ENCODE results near the gene IL6. TPM values are rescaled to one million over a fixed set of nuclear protein-coding genes. Genes with fewer than 3 reads are reported as not detected.
"Not testable (repeated sequence)": the region's sequence is repeated elsewhere in the genome, so short reads cannot be mapped to it uniquely, and the experiment has no call there.

The IL6 gene
- total RNA-seq: not detected

DNA sequence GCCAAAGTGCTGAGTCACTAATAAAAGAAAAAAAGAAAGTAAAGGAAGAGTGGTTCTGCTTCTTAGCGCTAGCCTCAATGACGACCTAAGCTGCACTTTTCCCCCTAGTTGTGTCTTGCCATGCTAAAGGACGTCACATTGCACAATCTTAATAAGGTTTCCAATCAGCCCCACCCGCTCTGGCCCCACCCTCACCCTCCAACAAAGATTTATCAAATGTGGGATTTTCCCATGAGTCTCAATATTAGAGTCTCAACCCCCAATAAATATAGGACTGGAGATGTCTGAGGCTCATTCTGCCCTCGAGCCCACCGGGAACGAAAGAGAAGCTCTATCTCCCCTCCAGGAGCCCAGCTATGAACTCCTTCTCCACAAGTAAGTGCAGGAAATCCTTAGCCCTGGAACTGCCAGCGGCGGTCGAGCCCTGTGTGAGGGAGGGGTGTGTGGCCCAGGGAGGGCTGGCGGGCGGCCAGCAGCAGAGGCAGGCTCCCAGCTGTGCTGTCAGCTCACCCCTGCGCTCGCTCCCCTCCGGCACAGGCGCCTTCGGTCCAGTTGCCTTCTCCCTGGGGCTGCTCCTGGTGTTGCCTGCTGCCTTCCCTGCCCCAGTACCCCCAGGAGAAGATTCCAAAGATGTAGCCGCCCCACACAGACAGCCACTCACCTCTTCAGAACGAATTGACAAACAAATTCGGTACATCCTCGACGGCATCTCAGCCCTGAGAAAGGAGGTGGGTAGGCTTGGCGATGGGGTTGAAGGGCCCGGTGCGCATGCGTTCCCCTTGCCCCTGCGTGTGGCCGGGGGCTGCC, at the start of gene IL6:
TSS of gene IL6 (plus strand) at position 294 of the 807 bp plus-strand sequence. CDS start at position 357, 63 bp downstream.
- DNase-seq: no peak

DNA sequence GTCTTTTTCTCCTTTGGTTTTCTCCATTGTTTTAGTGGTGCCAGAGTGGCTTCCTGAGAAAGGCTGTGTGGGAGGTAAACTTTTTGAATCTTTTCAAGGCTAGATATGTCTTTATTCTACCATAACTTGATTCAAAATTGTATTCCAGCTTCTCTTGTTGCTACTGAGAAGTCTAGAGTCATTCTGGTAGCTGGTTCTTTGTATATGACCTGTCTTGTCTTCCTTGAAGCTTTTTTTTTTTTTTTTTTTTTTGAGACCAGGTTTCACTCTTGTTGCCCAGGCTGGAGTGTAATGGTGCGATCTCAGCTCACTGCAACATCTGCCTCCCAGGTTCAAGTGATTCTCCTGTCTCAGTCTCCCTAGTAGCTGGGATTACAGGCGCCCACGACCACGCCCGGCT, 49.7 kb upstream of the IL6 start:
- not testable (repeated sequence) for DNase-seq

GRCh38 chr7:22677680-22678079, 49.3 kb upstream of the IL6 start:
- DNase-seq: no peak

DNA sequence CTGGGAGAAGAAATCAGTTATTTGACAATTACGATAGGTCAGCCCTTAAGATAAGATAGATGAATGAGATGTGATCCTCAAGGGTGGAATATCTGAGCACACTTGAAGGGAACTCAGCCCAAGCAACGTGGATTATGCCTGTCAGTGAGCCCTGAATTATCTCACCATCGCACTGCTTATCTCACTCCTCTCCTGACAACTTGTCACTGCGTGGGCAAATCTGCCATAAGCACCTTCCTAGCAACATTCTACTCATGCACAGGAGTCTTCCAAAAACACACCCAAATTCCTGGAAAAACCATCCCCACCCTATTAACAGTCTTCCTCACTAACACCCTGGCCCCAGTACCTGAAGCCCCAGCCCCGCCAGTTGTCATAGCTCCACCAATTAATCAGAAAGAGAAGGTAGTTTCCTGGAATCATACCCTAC, 46.5 kb upstream of the IL6 start:
- no peak for DNase-seq

DNA sequence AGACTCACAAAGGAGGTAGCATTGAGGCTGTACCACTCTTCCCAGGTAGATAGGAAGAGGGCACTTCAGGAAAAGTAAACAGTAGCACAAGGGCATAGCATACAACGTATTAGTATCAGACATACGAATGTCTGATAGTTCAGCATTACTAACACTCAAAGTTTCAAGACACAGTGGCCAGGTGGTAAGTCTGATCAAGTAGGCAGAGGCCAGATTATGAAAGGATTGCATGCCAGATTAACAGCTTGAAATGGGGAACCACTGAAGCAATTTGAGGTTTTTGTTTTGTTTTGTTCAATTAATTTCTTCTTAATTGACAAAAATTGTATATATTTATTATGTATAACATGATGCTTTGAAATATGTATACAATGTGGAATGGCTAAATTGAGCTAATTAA, 45.7 kb upstream of the IL6 start:
- no peak for DNase-seq

- DNase-seq: no peak
Measured at GRCh38 chr7:22681852-22682657, 44.9 kb upstream of the IL6 start.

DNA sequence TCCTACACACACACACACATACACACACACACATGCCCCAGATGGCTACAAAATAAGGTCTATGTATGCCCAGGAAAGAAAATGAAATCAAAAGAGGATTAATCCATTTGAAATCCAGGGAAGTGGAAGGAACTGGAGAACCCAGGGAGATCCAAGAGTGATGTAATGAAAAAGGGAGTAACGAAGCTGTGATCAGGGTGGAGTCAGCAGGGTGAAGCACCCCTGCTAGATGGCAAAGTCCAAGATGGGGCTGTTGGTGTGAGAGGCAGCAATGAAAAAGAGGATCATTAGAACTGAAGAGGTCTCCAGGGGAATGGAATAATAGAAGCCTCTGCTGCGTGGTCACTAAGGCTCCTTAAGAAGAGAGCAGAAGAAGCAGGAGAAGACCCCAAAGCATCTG, 43.6 kb upstream of the IL6 start:
- no peak for DNase-seq

DNA sequence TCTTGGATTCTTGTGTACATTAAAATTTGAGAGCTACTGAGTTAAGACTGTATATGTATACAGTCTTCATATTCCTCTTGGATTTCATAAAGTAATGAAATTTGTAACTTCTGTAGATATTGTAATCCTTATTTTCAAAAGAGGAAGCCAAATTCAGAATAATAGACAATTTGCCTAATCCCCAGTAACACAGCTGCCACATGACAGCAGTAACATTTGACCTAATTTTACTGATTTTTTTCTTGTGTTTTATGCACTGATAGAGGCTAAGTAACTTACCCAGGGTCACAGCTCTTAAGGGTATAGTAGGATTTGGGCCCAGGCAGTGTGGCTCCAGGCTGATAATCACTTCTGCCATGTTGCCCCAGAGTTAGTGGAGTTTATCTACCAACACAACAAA, 40.4 kb upstream of the IL6 start:
- DNase-seq: no peak

- no peak for DNase-seq
Measured at GRCh38 chr7:22688084-22688483, 38.9 kb upstream of the IL6 start.

GRCh38 chr7:22688934-22689333, 38.1 kb upstream of the IL6 start:
- not testable (repeated sequence) for DNase-seq

GRCh38 chr7:22694597-22695207, 32.3 kb upstream of the IL6 start:
- no peak for DNase-seq

GRCh38 chr7:22695476-22696132, 31.4 kb upstream of the IL6 start:
- DNase-seq: no peak

DNA sequence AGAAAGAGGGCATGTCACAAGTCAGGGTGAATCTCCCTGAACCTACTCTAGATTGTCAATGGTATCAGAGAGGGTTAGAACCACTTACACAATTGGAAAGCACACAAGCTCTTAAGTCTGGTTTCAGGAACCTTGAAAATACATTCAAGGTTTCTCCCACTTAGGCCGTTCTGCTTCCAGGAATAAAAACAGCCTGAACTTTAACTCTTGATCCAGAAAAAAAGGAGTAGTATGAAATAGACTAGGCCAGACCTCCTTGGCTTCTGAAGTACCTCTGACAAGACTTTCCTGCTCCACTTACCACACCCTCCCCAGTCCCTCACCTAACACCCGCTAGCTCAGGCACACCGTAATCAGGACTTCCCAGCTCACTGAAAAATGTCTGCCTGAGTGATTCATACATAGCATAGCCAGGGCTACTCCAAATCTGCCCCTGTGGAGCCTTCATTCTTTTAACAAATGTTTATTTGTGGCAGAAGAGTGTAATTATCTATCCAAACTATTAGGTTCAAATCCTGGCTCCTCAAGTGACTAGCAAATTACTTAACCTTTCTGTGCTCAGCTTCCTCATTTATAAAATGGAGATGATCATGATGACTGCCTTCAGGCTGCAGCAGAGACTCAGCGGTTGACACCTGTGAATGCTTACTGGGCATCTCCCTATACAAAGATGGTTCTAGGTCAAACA, 30.3 kb upstream of the IL6 start:
- no peak for DNase-seq

GRCh38 chr7:22697322-22697859, 29.6 kb upstream of the IL6 start:
- DNase-seq: no peak

DNA sequence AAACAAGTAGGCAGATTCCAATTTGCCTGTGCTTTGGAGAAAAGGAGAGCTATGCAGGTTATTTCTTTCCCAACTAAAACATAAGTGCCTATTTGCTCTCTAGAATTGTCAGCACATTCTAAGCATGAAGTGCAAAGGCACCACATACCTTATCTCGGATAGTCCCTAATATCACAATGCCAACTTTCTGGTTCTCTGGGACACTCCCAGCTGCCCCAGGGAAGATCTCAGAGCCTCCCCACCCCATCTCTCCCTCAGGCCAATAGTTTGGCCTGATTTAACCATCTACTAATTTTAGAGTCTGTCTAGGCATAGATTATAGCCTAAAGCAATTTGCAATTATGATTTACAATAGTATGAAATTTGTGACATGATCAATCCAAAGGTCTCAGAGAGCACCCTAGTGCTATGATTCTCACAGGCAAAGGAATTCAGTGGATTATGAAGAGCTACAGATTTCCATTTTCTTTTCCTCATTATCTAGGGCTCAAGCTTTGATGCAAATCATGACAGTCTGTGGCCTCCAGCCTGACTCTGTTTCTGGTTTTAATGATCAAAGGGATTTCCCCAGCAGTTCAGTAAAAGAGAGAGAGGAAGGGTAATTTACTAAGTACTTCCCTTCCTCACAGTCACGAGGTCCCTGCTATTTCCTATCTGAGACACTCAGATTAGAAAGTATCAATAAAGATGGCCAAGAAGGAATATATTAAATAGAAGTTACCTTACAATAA, 29.0 kb upstream of the IL6 start:
- no peak for DNase-seq

DNA sequence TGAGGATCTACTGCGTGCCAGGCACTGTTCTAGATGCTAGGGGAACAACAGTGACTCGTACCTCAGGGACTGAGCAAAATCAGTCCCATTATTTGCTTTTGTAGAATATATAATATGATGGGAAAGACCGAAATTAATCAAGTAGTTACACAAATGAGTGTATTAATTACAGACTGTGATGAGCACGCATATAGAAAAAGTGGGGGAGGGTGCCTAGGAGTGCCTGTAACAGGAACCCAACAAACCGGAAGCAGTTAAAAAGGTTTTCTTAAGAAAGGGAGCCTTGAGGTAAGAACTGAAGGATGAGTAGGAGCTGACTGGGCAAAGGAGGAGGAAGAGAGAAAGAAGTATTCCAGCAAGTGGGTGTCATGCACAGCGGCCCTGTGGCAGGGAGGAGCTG, 28.2 kb upstream of the IL6 start:
- DNase-seq: no peak

DNA sequence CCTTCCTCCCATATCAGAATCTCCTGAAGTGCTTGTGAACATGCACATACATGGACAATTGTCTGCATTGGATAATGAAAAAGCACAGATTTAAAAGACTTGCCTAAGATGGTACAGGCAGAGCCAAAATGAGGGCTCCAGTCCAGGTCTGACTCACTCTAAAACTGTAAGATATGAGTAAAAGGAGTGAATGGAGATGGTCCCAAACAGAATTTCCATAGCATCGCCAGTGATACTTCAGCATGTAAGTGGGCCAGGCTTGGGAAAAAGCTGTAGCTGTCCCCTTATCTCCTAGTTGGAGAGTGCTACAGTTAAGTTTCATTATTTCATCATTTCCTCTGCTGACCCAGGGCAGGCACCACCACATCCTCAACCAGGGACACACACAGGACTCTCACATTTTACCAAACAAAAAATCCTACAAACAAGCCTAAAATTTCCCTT, 26.4 kb upstream of the IL6 start:
- DNase-seq: no peak

DNA sequence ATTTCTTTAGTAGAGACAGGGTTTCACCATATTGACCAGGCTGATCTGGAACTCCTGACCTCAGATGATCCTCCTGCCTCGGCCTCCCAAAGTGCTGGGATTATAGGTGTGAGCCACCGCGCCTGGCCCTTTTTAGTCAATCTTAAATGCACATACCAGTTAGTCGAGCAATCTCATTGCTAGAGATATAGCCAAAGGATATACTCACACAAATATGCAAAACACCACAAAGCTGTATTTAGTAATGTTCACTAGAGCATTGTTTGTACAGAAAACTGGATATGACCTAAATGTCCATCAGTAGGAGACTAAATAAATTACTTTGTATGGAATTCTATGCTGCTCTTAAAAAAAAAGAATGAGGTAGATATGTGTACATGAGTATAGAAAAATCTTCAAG, 24.5 kb upstream of the IL6 start:
- no peak for DNase-seq

GRCh38 chr7:22703107-22703855, 23.7 kb upstream of the IL6 start:
- not testable (repeated sequence) for DNase-seq

- DNase-seq: not testable (repeated sequence)
Measured at GRCh38 chr7:22703978-22704610, 22.9 kb upstream of the IL6 start.
